Measurements from ENCODE around the gene FMO5. TPM values are rescaled to one million over a fixed set of nuclear protein-coding genes. Genes with fewer than 3 reads are reported as not detected.

The FMO5 gene
- total and polyA plus RNA-seq, 4 donors: 2.9 to 20.3 (median 7.2) TPM

GRCh38 chr1:147214842-147215539, 10.1 kb downstream of the FMO5 start:
- no peak overlapping the region for H3K4me3 ChIP-seq (ENCODE audit: low read length in 2 of 2)
- ATAC-seq (ENCODE audit: low FRiP score) (no peak), DNase-seq (no peak)
- intact Hi-C loops (cut with DNase I): no loop called here
- peaks cover 0 to 2% of the 10 kb centered on the region in 2 donors for H3K36me3 ChIP-seq (ENCODE audit: control insufficient read depth in 1 of 2, insufficient read depth in 2 of 2, low read length in 1 of 2)
- H3K27me3 ChIP-seq (ENCODE audit: control insufficient read depth in 1 of 2, insufficient read depth in 2 of 2, low read length in 1 of 2): no peaks in the 10 kb centered on the region
- no peaks in the 10 kb centered on the region for H3K4me1 ChIP-seq (ENCODE audit: control insufficient read depth in 1 of 2, insufficient read depth in 2 of 2, low read length in 2 of 2)
- H3K27ac ChIP-seq (ENCODE audit: low read depth in 1 of 2, low read length in 2 of 2): no peak overlapping the region
- H3K9me3 ChIP-seq (ENCODE audit: control insufficient read depth, low read length): no peaks in the 10 kb centered on the region

- ATAC-seq (ENCODE audit: low FRiP score): no peak
- WGBS, 2 donors: 84 to 87% methylated on average over 7 of the region's 7 CpGs
- intact Hi-C loops (cut with DNase I): no loop called here
- H3K27ac ChIP-seq (ENCODE audit: low read depth in 1 of 2, low read length in 2 of 2): no peak overlapping the region
- no peak overlapping the region for H3K4me3 ChIP-seq (ENCODE audit: low read length in 2 of 2)
- no peaks in the 10 kb centered on the region for H3K27me3 ChIP-seq (ENCODE audit: control insufficient read depth in 1 of 2, insufficient read depth in 2 of 2, low read length in 1 of 2)
- peaks cover 0 to 2% of the 10 kb centered on the region in 2 donors for H3K36me3 ChIP-seq (ENCODE audit: control insufficient read depth in 1 of 2, insufficient read depth in 2 of 2, low read length in 1 of 2)
- DNase-seq: no peak
- H3K4me1 ChIP-seq (ENCODE audit: control insufficient read depth in 1 of 2, insufficient read depth in 2 of 2, low read length in 2 of 2): no peaks in the 10 kb centered on the region
- no peaks in the 10 kb centered on the region for H3K9me3 ChIP-seq (ENCODE audit: control insufficient read depth, low read length)
These were observed 10.8 kb downstream of the FMO5 start for GRCh38 chr1:147214325-147214724.

- ATAC-seq (ENCODE audit: low FRiP score): no peak
- Histone ChIP-seq H3K9me3 (ENCODE audit: control insufficient read depth, low read length) (no peaks in the 10 kb centered on the region), H3K27me3 (ENCODE audit: control insufficient read depth in 1 of 2, insufficient read depth in 2 of 2, low read length in 1 of 2) (no peaks in the 10 kb centered on the region), H3K27ac (ENCODE audit: low read depth in 1 of 2, low read length in 2 of 2) (no peak overlapping the region), H3K36me3 (ENCODE audit: control insufficient read depth in 1 of 2, insufficient read depth in 2 of 2, low read length in 1 of 2) (peaks cover 0 to 2% of the 10 kb centered on the region in 2 donors), H3K4me3 (ENCODE audit: low read length in 2 of 2) (no peak overlapping the region), H3K4me1 (ENCODE audit: control insufficient read depth in 1 of 2, insufficient read depth in 2 of 2, low read length in 2 of 2) (no peaks in the 10 kb centered on the region)
- no peak for DNase-seq
- intact Hi-C loops (cut with DNase I): no loop called here
These were observed 11.9 kb downstream of the FMO5 start for GRCh38 chr1:147213271-147213670.

- Histone ChIP-seq H3K9me3 (ENCODE audit: control insufficient read depth, low read length) (no peaks in the 10 kb centered on the region), H3K4me3 (ENCODE audit: low read length in 2 of 2) (no peak overlapping the region), H3K27ac (ENCODE audit: low read depth in 1 of 2, low read length in 2 of 2) (no peak overlapping the region), H3K27me3 (ENCODE audit: control insufficient read depth in 1 of 2, insufficient read depth in 2 of 2, low read length in 1 of 2) (no peaks in the 10 kb centered on the region), H3K36me3 (ENCODE audit: control insufficient read depth in 1 of 2, insufficient read depth in 2 of 2, low read length in 1 of 2) (peaks cover 0 to 2% of the 10 kb centered on the region in 2 donors), H3K4me1 (ENCODE audit: control insufficient read depth in 1 of 2, insufficient read depth in 2 of 2, low read length in 2 of 2) (no peaks in the 10 kb centered on the region)
- ATAC-seq (ENCODE audit: low FRiP score): no peak
- no peak for DNase-seq
- 94 to 95% methylated on average over 2 of the region's 2 CpGs for WGBS, 2 donors
- intact Hi-C loops (cut with DNase I): no loop called here
These were observed 13.6 kb downstream of the FMO5 start for GRCh38 chr1:147211577-147211976.

GRCh38 chr1:147210987-147211386, 14.2 kb downstream of the FMO5 start:
- Histone ChIP-seq H3K36me3 (ENCODE audit: control insufficient read depth in 1 of 2, insufficient read depth in 2 of 2, low read length in 1 of 2) (peaks cover 0 to 2% of the 10 kb centered on the region in 2 donors), H3K27ac (ENCODE audit: low read depth in 1 of 2, low read length in 2 of 2) (no peak overlapping the region), H3K27me3 (ENCODE audit: control insufficient read depth in 1 of 2, insufficient read depth in 2 of 2, low read length in 1 of 2) (no peaks in the 10 kb centered on the region), H3K4me3 (ENCODE audit: low read length in 2 of 2) (no peak overlapping the region), H3K4me1 (ENCODE audit: control insufficient read depth in 1 of 2, insufficient read depth in 2 of 2, low read length in 2 of 2) (no peaks in the 10 kb centered on the region), H3K9me3 (ENCODE audit: control insufficient read depth, low read length) (no peaks in the 10 kb centered on the region)
- ATAC-seq (ENCODE audit: low FRiP score) (no peak), DNase-seq (no peak)
- WGBS, 2 donors: 79 to 80% methylated on average over 2 of the region's 2 CpGs
- intact Hi-C loops (cut with DNase I): no loop called here

- H3K36me3 ChIP-seq (ENCODE audit: control insufficient read depth in 1 of 2, insufficient read depth in 2 of 2, low read length in 1 of 2): peaks cover 0 to 2% of the 10 kb centered on the region in 2 donors
These were observed 15.0 kb downstream of the FMO5 start for GRCh38 chr1:147209825-147210821.

GRCh38 chr1:147208619-147209018, 16.5 kb downstream of the FMO5 start:
- Histone ChIP-seq H3K36me3 (ENCODE audit: control insufficient read depth in 1 of 2, insufficient read depth in 2 of 2, low read length in 1 of 2) (peaks cover 2 to 5% of the 10 kb centered on the region in 2 donors), H3K9me3 (ENCODE audit: control insufficient read depth, low read length) (no peaks in the 10 kb centered on the region), H3K4me3 (ENCODE audit: low read length in 2 of 2) (no peak overlapping the region), H3K4me1 (ENCODE audit: control insufficient read depth in 1 of 2, insufficient read depth in 2 of 2, low read length in 2 of 2) (no peaks in the 10 kb centered on the region), H3K27me3 (ENCODE audit: control insufficient read depth in 1 of 2, insufficient read depth in 2 of 2, low read length in 1 of 2) (no peaks in the 10 kb centered on the region), H3K27ac (ENCODE audit: low read depth in 1 of 2, low read length in 2 of 2) (no peak overlapping the region)
- intact Hi-C loops (cut with DNase I): no loop called here
- no peak for ATAC-seq (ENCODE audit: low FRiP score)
- WGBS, 2 donors: 95 to 96% methylated on average over 7 of the region's 7 CpGs
- no peak for DNase-seq

More at GRCh38 chr1:147209825-147210821, 15.0 kb downstream of the FMO5 start:
- intact Hi-C loops (cut with DNase I): no loop called here
- Histone ChIP-seq H3K9me3 (ENCODE audit: control insufficient read depth, low read length) (no peaks in the 10 kb centered on the region), H3K4me1 (ENCODE audit: control insufficient read depth in 1 of 2, insufficient read depth in 2 of 2, low read length in 2 of 2) (no peaks in the 10 kb centered on the region), H3K27ac (ENCODE audit: low read depth in 1 of 2, low read length in 2 of 2) (no peak overlapping the region), H3K4me3 (ENCODE audit: low read length in 2 of 2) (no peak overlapping the region), H3K27me3 (ENCODE audit: control insufficient read depth in 1 of 2, insufficient read depth in 2 of 2, low read length in 1 of 2) (no peaks in the 10 kb centered on the region)
- no peak for ATAC-seq (ENCODE audit: low FRiP score)
- 93% methylated on average over 3 of the region's 3 CpGs for WGBS, 2 donors
- DNase-seq: no peak

GRCh38 chr1:147207192-147207591, 17.9 kb downstream of the FMO5 start:
- DNase-seq (no peak), ATAC-seq (ENCODE audit: low FRiP score) (no peak)
- peaks cover 0 to 5% of the 10 kb centered on the region in 2 donors for H3K36me3 ChIP-seq (ENCODE audit: control insufficient read depth in 1 of 2, insufficient read depth in 2 of 2, low read length in 1 of 2)
- intact Hi-C loops (cut with DNase I): no loop called here
- H3K4me3 ChIP-seq (ENCODE audit: low read length in 2 of 2): no peak overlapping the region
- no peaks in the 10 kb centered on the region for H3K4me1 ChIP-seq (ENCODE audit: control insufficient read depth in 1 of 2, insufficient read depth in 2 of 2, low read length in 2 of 2)
- no peak overlapping the region for H3K27ac ChIP-seq (ENCODE audit: low read depth in 1 of 2, low read length in 2 of 2)
- no peaks in the 10 kb centered on the region for H3K9me3 ChIP-seq (ENCODE audit: control insufficient read depth, low read length)
- no peaks in the 10 kb centered on the region for H3K27me3 ChIP-seq (ENCODE audit: control insufficient read depth in 1 of 2, insufficient read depth in 2 of 2, low read length in 1 of 2)
- WGBS, 2 donors: 81 to 92% methylated on average over 1 of the region's 1 CpG
